KMS-11 (cell line): ENCODE measurements around the gene PRPF8.
"Not testable (repeated sequence)": the region's sequence is repeated elsewhere in the genome, so short reads cannot be mapped to it uniquely, and the experiment has no call there.

Experiments
- H2AFZ ChIP-seq: fragments of 200-600 bp; sonication (generic); 2 replicates; pipeline ENCODE4 v1.6.1; 2016; ENCODE audit warnings: antibody characterized with exemption, mixed run types, low read depth
- H3K27ac ChIP-seq: fragments of 200-600 bp; sonication (generic); 2 replicates; pipeline ENCODE4 v1.6.1; 2016; ENCODE audit warnings: mild to moderate bottlenecking, mixed run types
- H3K27me3 ChIP-seq: fragments of 200-600 bp; sonication (generic); 2 replicates; pipeline ENCODE4 v1.6.1; 2017; ENCODE audit warnings: mild to moderate bottlenecking, low read depth, mixed run types, moderate library complexity; ENCODE audit not compliant: insufficient read depth
- H3K36me3 ChIP-seq: fragments of 200-600 bp; sonication (generic); 2 replicates; pipeline ENCODE4 v1.6.1; 2017; ENCODE audit warnings: mild to moderate bottlenecking, mixed run types; ENCODE audit not compliant: insufficient read depth
- H3K4me1 ChIP-seq: fragments of 200-600 bp; sonication (generic); 2 replicates; pipeline ENCODE4 v1.6.1; 2016; ENCODE audit warnings: mild to moderate bottlenecking, low read depth, mixed run types; ENCODE audit not compliant: poor library complexity, severe bottlenecking
- H3K4me2 ChIP-seq: fragments of 200-600 bp; sonication (generic); 2 replicates; pipeline ENCODE4 v1.7.0; 2016; ENCODE audit warnings: mild to moderate bottlenecking, mixed run types
- H3K4me3 ChIP-seq: fragments of 200-600 bp; sonication (generic); IDR thresholded peaks from 2 replicates; pipeline ENCODE4 v1.6.1; 2017; ENCODE audit warnings: low read depth, low read length, mixed read lengths; ENCODE audit not compliant: insufficient read depth
- H3K79me2 ChIP-seq: fragments of 200-600 bp; sonication (generic); 2 replicates; pipeline ENCODE4 v1.6.1; 2016; ENCODE audit warnings: low read depth, mixed run types; ENCODE audit not compliant: insufficient read depth
- H3K9ac ChIP-seq: fragments of 200-600 bp; sonication (generic); 2 replicates; pipeline ENCODE4 v1.6.1; 2016; ENCODE audit warnings: mild to moderate bottlenecking, mixed run types
- H4K20me1 ChIP-seq: fragments of 200-600 bp; sonication (generic); 2 replicates; pipeline ENCODE4 v1.6.1; 2016; ENCODE audit warnings: mild to moderate bottlenecking, mixed run types; ENCODE audit not compliant: insufficient read depth
- CTCF ChIP-seq: fragments of 200-600 bp; sonication (generic); conservative IDR thresholded peaks from 2 replicates; pipeline ENCODE4 v1.6.1; 2017; ENCODE audit warnings: low read depth, mild to moderate bottlenecking, antibody characterized with exemption, low read length, moderate library complexity, mixed read lengths

The PRPF8 gene

GRCh38 chr17:1711804-1712203 is 27.1 kb upstream of the PRPF8 start:
- no peaks in the 10 kb centered on the region for H3K79me2 ChIP-seq
- peaks cover 3% of the 10 kb centered on the region for H3K4me1 ChIP-seq
- H3K27ac ChIP-seq = no peak overlapping the region
- TF ChIP-seq CTCF = no peak
- no peak overlapping the region for H3K4me2 ChIP-seq
- no peak overlapping the region for H2AFZ ChIP-seq
- no peaks in the 10 kb centered on the region for H3K36me3 ChIP-seq
- H4K20me1 ChIP-seq = no peaks in the 10 kb centered on the region
- H3K4me3 ChIP-seq = no peak overlapping the region
- H3K27me3 ChIP-seq = no peaks in the 10 kb centered on the region
- H3K9ac ChIP-seq = no peak overlapping the region

- Histone ChIP-seq H3K79me2 (no peaks in the 10 kb centered on the region), H3K27ac (no peak overlapping the region), H3K36me3 (no peaks in the 10 kb centered on the region), H3K27me3 (no peaks in the 10 kb centered on the region), H3K9ac (no peak overlapping the region), H3K4me2 (no peak overlapping the region), H2AFZ (no peak overlapping the region), H3K4me1 (peaks cover 3% of the 10 kb centered on the region), H3K4me3 (no peak overlapping the region), H4K20me1 (no peaks in the 10 kb centered on the region)
- no peak for TF ChIP-seq CTCF
Measured at GRCh38 chr17:1710807-1711553, 26.3 kb upstream of the PRPF8 start.

- Histone ChIP-seq H3K79me2 (no peaks in the 10 kb centered on the region), H2AFZ (no peak within 1 kb of the TSS), H3K4me2 (no peak within 1 kb of the TSS), H3K4me1 (peaks cover 3% of the 10 kb centered on the region), H3K9ac (no peak within 1 kb of the TSS), H3K4me3 (no peak within 1 kb of the TSS), H3K36me3 (no peaks in the 10 kb centered on the region), H3K27me3 (no peaks in the 10 kb centered on the region), H3K27ac (no peak within 1 kb of the TSS), H4K20me1 (no peaks in the 10 kb centered on the region)
- no peak for TF ChIP-seq CTCF
Measured at GRCh38 chr17:1709971-1710806, 25.5 kb upstream of the PRPF8 start, which contains the start of gene TLCD2. Gene TLCD2 (minus strand): TSS chr17:1710377. CDS start chr17:1710242, 135 bp downstream.

GRCh38 chr17:1709403-1709951 is 24.8 kb upstream of the PRPF8 start:
- Histone ChIP-seq H3K4me1 (no peaks in the 10 kb centered on the region), H3K4me3 (no peak overlapping the region), H4K20me1 (no peaks in the 10 kb centered on the region), H3K9ac (no peak overlapping the region), H3K36me3 (no peaks in the 10 kb centered on the region), H2AFZ (no peak overlapping the region), H3K27ac (no peak overlapping the region), H3K79me2 (no peaks in the 10 kb centered on the region), H3K27me3 (no peaks in the 10 kb centered on the region), H3K4me2 (no peak overlapping the region)
- no peak for TF ChIP-seq CTCF

- not testable (repeated sequence) for H3K36me3 ChIP-seq, H3K27ac ChIP-seq, H3K9ac ChIP-seq, H3K4me2 ChIP-seq, H3K4me1 ChIP-seq, H2AFZ ChIP-seq, H3K27me3 ChIP-seq, H3K4me3 ChIP-seq, H4K20me1 ChIP-seq, H3K79me2 ChIP-seq
Measured at GRCh38 chr17:1708791-1709346, 24.2 kb upstream of the PRPF8 start.
